Measurements from ENCODE around the gene PTGES. TPM values are rescaled to one million over a fixed set of nuclear protein-coding genes. Genes with fewer than 3 reads are reported as not detected.
"Not testable (repeated sequence)": the region's sequence is repeated elsewhere in the genome, so short reads cannot be mapped to it uniquely, and the experiment has no call there.

Gene PTGES
- total and polyA plus RNA-seq, 11 donors, result 0.30 to 3.0 (median 1.2) TPM

GRCh38 chr9:129761901-129762369 lies 9.1 kb upstream of the PTGES start:
- Histone ChIP-seq H3K27ac (peak overlapping the region in 11 of 12 donors; percentile 10 to 74 (median 57)), H3K27me3 (no peaks in the 10 kb centered on the region), H3K36me3 (no peaks in the 10 kb centered on the region), H3K4me3 (no peak overlapping the region), H3K9me3 (no peaks in the 10 kb centered on the region), H3K4me1 (peaks cover 0 to 37% (median 10%) of the 10 kb centered on the region in 12 donors)
- DNase-seq (no peak), ATAC-seq (peak; percentile 8 to 38 (median 12))
- intact Hi-C loops (cut with DNase I), result no loop called here
- WGBS, 4 donors, result 27 to 43% (median 35%) methylated on average over 6 of the region's 6 CpGs
- TF ChIP-seq CTCF (IDR thresholded peaks at IDR 0.05) (no peak), POLR2A (IDR thresholded peaks at IDR 0.05) (no peak)

- peak in 3 of 4 donors; percentile 67 to 78 (median 67) for ATAC-seq
- Histone ChIP-seq H3K27me3 (no peaks in the 10 kb centered on the region), H3K36me3 (no peaks in the 10 kb centered on the region), H3K9me3 (no peaks in the 10 kb centered on the region), H3K4me3 (peak overlapping the region in 1 of 12 donors; percentile 16), H3K27ac (peak overlapping the region in 11 of 12 donors; percentile 10 to 74 (median 57)), H3K4me1 (peaks cover 0 to 37% (median 10%) of the 10 kb centered on the region in 12 donors)
- intact Hi-C loops (cut with DNase I), result no loop called here
- WGBS, 4 donors, result 63 to 70% (median 65%) methylated on average over 9 to 11 of the region's 11 CpGs
- TF ChIP-seq POLR2A (IDR thresholded peaks at IDR 0.05), result no peak
- TF ChIP-seq CTCF (IDR thresholded peaks at IDR 0.05), result no peak
- peak; percentile 61 to 84 (median 74) for DNase-seq
Measured at GRCh38 chr9:129761293-129761900, 8.6 kb upstream of the PTGES start.

- DNase-seq; H3K27me3 ChIP-seq; H3K4me3 ChIP-seq; intact Hi-C loops (cut with DNase I); ATAC-seq; H3K9me3 ChIP-seq; H3K36me3 ChIP-seq: not testable (repeated sequence)
- WGBS, 4 donors, result 87 to 90% (median 89%) methylated on average over 7 of the region's 7 CpGs
- H3K4me1 ChIP-seq, result peaks cover 0 to 37% (median 10%) of the 10 kb centered on the region in 12 donors
- peak overlapping the region in 2 of 12 donors; percentile 47 to 60 for H3K27ac ChIP-seq
Measured at GRCh38 chr9:129760784-129761183, 7.9 kb upstream of the PTGES start.

- peaks cover 0 to 37% (median 10%) of the 10 kb centered on the region in 12 donors for H3K4me1 ChIP-seq
- H3K4me3 ChIP-seq, result no peak overlapping the region
- H3K27ac ChIP-seq, result peak overlapping the region in 1 of 12 donors; percentile 22
- H3K9me3 ChIP-seq, result no peaks in the 10 kb centered on the region
- WGBS, 4 donors, result 43 to 59% (median 56%) methylated on average over 13 of the region's 13 CpGs
- H3K27me3 ChIP-seq, result no peaks in the 10 kb centered on the region
- intact Hi-C loops (cut with DNase I), result no loop called here
- no peaks in the 10 kb centered on the region for H3K36me3 ChIP-seq
- TF ChIP-seq POLR2A (IDR thresholded peaks at IDR 0.05) (no peak), CTCF (IDR thresholded peaks at IDR 0.05) (no peak)
- DNase-seq (no peak), ATAC-seq (peak in 1 of 4 donors; percentile 14)
Measured at GRCh38 chr9:129759804-129760502, 7.1 kb upstream of the PTGES start.

Data from heart left ventricle (tissue), 16 donors.